GM23248 (cell line): ENCODE data around the gene MYH9. TPM values are rescaled to one million over a fixed set of nuclear protein-coding genes. Genes with fewer than 3 reads are reported as not detected.
"Not testable (repeated sequence)": the region's sequence is repeated elsewhere in the genome, so short reads cannot be mapped to it uniquely, and the experiment has no call there.

Source experiments
- DNase-seq: peaks from one replicate; pipeline ENCODE4 v3.0.0-alpha.2; 2015
- H2AFZ ChIP-seq: fragments of 200-600 bp; sonication (generic); 2 replicates; pipeline ENCODE4 v1.6.1; 2016; ENCODE audit warnings: antibody characterized with exemption
- H3F3A ChIP-seq: fragments of 200-600 bp; sonication (generic); 2 replicates; pipeline ENCODE4 v1.6.1; 2016; ENCODE audit warnings: mild to moderate bottlenecking, antibody characterized with exemption, mixed run types; ENCODE audit not compliant: insufficient read depth
- H3K27ac ChIP-seq: fragments of 200-600 bp; sonication (generic); 2 replicates; pipeline ENCODE4 v1.5.1; 2016; ENCODE audit warnings: mild to moderate bottlenecking
- H3K27me3 ChIP-seq: fragments of 200-600 bp; sonication (generic); replicated peaks from 2 replicates; pipeline ENCODE4 v1.6.1; 2016; ENCODE audit warnings: mild to moderate bottlenecking; ENCODE audit not compliant: insufficient read depth
- H3K36me3 ChIP-seq: fragments of 200-600 bp; sonication (generic); 2 replicates; pipeline ENCODE4 v1.6.1; 2016; ENCODE audit warnings: low read depth, mild to moderate bottlenecking
- H3K4me1 ChIP-seq: fragments of 200-600 bp; sonication (generic); 2 replicates; pipeline ENCODE4 v1.6.1; 2016; ENCODE audit warnings: mild to moderate bottlenecking; ENCODE audit not compliant: insufficient read depth
- H3K4me2 ChIP-seq: fragments of 200-600 bp; sonication (generic); one replicate; pipeline ENCODE4 v1.6.1; 2016; ENCODE audit warnings: mild to moderate bottlenecking; ENCODE audit not compliant: unreplicated experiment
- H3K4me3 ChIP-seq: fragments of 200-600 bp; sonication (generic); 2 replicates; pipeline ENCODE4 v1.5.1; 2016; ENCODE audit warnings: mild to moderate bottlenecking
- H3K79me2 ChIP-seq: fragments of 200-600 bp; sonication (generic); 2 replicates; pipeline ENCODE4 v1.6.1; 2016; ENCODE audit warnings: mild to moderate bottlenecking; ENCODE audit not compliant: insufficient read depth
- H3K9ac ChIP-seq: fragments of 200-600 bp; sonication (generic); 2 replicates; pipeline ENCODE4 v1.6.1; 2016; ENCODE audit warnings: mild to moderate bottlenecking
- H3K9me2 ChIP-seq: fragments of 200-600 bp; sonication (generic); 2 replicates; pipeline ENCODE4 v1.6.1; 2016; ENCODE audit warnings: mixed run types, mild to moderate bottlenecking, moderate library complexity; ENCODE audit not compliant: insufficient read depth
- H3K9me3 ChIP-seq: fragments of 200-600 bp; sonication (generic); one replicate; pipeline ENCODE4 v1.6.1; 2017; ENCODE audit warnings: low read depth
- H4K20me1 ChIP-seq: fragments of 200-600 bp; sonication (generic); 2 replicates; pipeline ENCODE4 v1.6.0; 2016; ENCODE audit not compliant: insufficient read depth
- EZH2 ChIP-seq: fragments of 200-600 bp; sonication (generic); IDR thresholded peaks from 2 replicates; pipeline ENCODE4 v1.6.1; 2018; ENCODE audit warnings: antibody characterized with exemption, mild to moderate bottlenecking; ENCODE audit not compliant: insufficient read depth, poor library complexity, severe bottlenecking
- EZH2phosphoT487 ChIP-seq: fragments of 200-600 bp; sonication (generic); IDR thresholded peaks from 2 replicates; pipeline ENCODE4 v1.6.1; 2018; ENCODE audit warnings: antibody characterized with exemption, moderate library complexity, mild to moderate bottlenecking, low read depth; ENCODE audit not compliant: insufficient read depth
- WGBS, 2 experiments: methylation state at CpG; one replicate each; pipeline ENCODE4 v1.1.6; 2015 to 2017; ENCODE audit warnings: low lambda C conversion rate in 2 of 2, low coverage in 1 of 2; ENCODE audit errors: missing lambda C conversion rate in 2 of 2; 5-methylcytosine and 5-hydroxymethylcytosine counted together
- in situ Hi-C: fragments of 300-500 bp; cut with MboI; formaldehyde crosslinking; loops from 2 replicates; pipeline ENCODE4 v1.15.0; 2020
- polyA plus RNA-seq: library from polyadenylated mRNA; unstranded; fragments of >200 nt; fragmentation: Nextera tagmentation; extraction: Ambion mirVana; gene quantifications from 2 replicates; pipeline ENCODE4 v1.2.1, GENCODE V29; 2016
- total RNA-seq: library from RNA; depleted of rRNA; stranded (reverse); fragments of >200 nt; shearing (Covaris generic); gene quantifications from 2 replicates; pipeline ENCODE4 v1.2.3, GENCODE V29; 2014

MYH9 gene
- total and polyA plus RNA-seq, 2 experiments from 2014 or later: 287 to 420 TPM

- H3K27ac ChIP-seq, H3K27me3 ChIP-seq, H3K79me2 ChIP-seq, H4K20me1 ChIP-seq, H2AFZ ChIP-seq, H3F3A ChIP-seq, H3K9me3 ChIP-seq, H3K4me1 ChIP-seq, H3K9me2 ChIP-seq, in situ Hi-C loops, H3K4me2 ChIP-seq, H3K9ac ChIP-seq, DNase-seq, H3K4me3 ChIP-seq, H3K36me3 ChIP-seq: not testable (repeated sequence)
- 88 to 92% methylated on average over 3 of the region's 3 CpGs for WGBS, 2 experiments
These were observed 125.5 kb downstream of the MYH9 start for GRCh38 chr22:36262307-36262706.

- H3K4me1 ChIP-seq, H3K27me3 ChIP-seq, H3F3A ChIP-seq, H3K9me3 ChIP-seq, H3K36me3 ChIP-seq, H3K9me2 ChIP-seq, H3K4me2 ChIP-seq, in situ Hi-C loops, DNase-seq, H3K4me3 ChIP-seq, H3K9ac ChIP-seq, H3K27ac ChIP-seq, H4K20me1 ChIP-seq, H3K79me2 ChIP-seq, H2AFZ ChIP-seq: not testable (repeated sequence)
- WGBS, 2 experiments: 91 to 95% methylated on average over 6 of the region's 6 CpGs
These were observed 126.1 kb downstream of the MYH9 start for GRCh38 chr22:36261675-36262074.

GRCh38 chr22:36259615-36260300 lies 128.0 kb downstream of the MYH9 start:
- H3K36me3 ChIP-seq: no peaks in the 10 kb centered on the region
- H3K9me3 ChIP-seq: no peaks in the 10 kb centered on the region
- in situ Hi-C loops: no loop called here
- H3K27ac ChIP-seq: no peak overlapping the region
- TF ChIP-seq EZH2phosphoT487 (no peak), EZH2 (no peak)
- no peak overlapping the region for H3K9ac ChIP-seq
- no peak overlapping the region for H2AFZ ChIP-seq
- no peak overlapping the region for H3K4me2 ChIP-seq
- WGBS, 2 experiments: 70 to 79% methylated on average over 14 of the region's 14 CpGs
- no peaks in the 10 kb centered on the region for H4K20me1 ChIP-seq
- no peaks in the 10 kb centered on the region for H3K79me2 ChIP-seq
- DNase-seq: no peak
- H3K4me1 ChIP-seq: peaks cover 3% of the 10 kb centered on the region; the same call in 1 of the 2 replicates
- H3F3A ChIP-seq: peaks cover 5% of the 10 kb centered on the region; the same call in 1 of the 2 replicates
- no peaks in the 10 kb centered on the region for H3K27me3 ChIP-seq
- no peak overlapping the region for H3K4me3 ChIP-seq
- no peaks in the 10 kb centered on the region for H3K9me2 ChIP-seq

- no peak overlapping the region for H3K9ac ChIP-seq
- H3K79me2 ChIP-seq: no peaks in the 10 kb centered on the region
- in situ Hi-C loops: no loop called here
- H3K27me3 ChIP-seq: no peaks in the 10 kb centered on the region
- H3K4me1 ChIP-seq: peaks cover 10% of the 10 kb centered on the region
- no peak overlapping the region for H3K4me2 ChIP-seq
- no peak overlapping the region for H3K27ac ChIP-seq
- DNase-seq: no peak
- H3K9me3 ChIP-seq: no peaks in the 10 kb centered on the region
- no peaks in the 10 kb centered on the region for H3K9me2 ChIP-seq
- H3K4me3 ChIP-seq: no peak overlapping the region
- 72 to 83% methylated on average over 15 to 16 of the region's 16 CpGs for WGBS, 2 experiments
- H3F3A ChIP-seq: peaks cover 5% of the 10 kb centered on the region; the same call in 1 of the 2 replicates
- H3K36me3 ChIP-seq: no peaks in the 10 kb centered on the region
- H2AFZ ChIP-seq: no peak overlapping the region
- no peak for TF ChIP-seq EZH2
- TF ChIP-seq EZH2phosphoT487: no peak
- H4K20me1 ChIP-seq: no peaks in the 10 kb centered on the region
These were observed 128.8 kb downstream of the MYH9 start for GRCh38 chr22:36258701-36259614.
